GM19452 (cell line): ENCODE results near the gene CCDC107.
"Not testable (repeated sequence)": the region's sequence is repeated elsewhere in the genome, so short reads cannot be mapped to it uniquely, and the experiment has no call there.

Source experiments
- ATAC-seq: cut with Tn5 transposase; IDR thresholded peaks from one replicate; pipeline ENCODE4 v1.9.1; 2021; ENCODE audit not compliant: unreplicated experiment

Gene CCDC107

DNA sequence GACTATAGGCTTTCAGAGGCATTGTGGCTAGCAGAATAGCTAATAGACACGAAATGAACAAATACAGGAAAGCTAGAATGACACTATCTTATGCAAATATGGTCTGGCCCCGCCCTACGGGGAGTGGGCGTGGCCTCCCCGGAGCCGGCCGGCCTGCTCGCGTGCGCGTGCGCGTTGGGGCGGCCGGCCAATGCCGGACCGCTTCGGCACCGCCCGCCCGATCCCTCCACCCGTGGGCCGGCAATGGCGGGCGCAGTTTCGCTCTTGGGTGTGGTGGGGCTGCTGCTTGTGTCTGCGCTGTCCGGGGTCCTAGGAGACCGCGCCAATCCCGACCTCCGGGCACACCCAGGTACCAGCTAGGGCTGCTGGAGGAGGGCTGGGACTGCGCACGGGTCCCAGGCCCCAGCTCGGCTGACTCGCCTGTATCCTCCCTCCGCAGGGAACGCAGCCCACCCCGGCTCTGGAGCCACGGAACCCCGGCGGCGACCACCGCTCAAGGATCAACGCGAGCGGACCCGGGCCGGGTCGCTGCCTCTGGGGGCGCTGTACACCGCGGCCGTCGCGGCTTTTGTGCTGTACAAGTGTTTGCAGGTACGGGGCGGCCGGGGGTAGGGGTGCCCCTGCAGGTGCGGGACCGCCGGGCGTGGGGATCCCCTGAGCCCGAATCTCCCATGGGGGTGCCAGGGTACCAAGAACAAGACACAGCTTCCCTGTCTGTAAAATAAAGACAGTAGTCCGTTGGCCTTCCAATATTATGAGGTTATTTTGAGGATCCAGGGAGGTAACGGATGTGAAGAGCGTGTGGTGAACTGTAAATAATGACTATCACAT, at the start of gene CCDC107:
Gene CCDC107 (plus strand): TSS at position 156 of the 831 bp plus-strand sequence. CDS start 88 bp downstream, at position 244.
- peak; percentile 60 for ATAC-seq

- ATAC-seq = no peak
Measured at GRCh38 chr9:35609001-35609819, 48.9 kb upstream of the CCDC107 start.

GRCh38 chr9:35609820-35610163, 48.3 kb upstream of the CCDC107 start:
- no peak for ATAC-seq

DNA sequence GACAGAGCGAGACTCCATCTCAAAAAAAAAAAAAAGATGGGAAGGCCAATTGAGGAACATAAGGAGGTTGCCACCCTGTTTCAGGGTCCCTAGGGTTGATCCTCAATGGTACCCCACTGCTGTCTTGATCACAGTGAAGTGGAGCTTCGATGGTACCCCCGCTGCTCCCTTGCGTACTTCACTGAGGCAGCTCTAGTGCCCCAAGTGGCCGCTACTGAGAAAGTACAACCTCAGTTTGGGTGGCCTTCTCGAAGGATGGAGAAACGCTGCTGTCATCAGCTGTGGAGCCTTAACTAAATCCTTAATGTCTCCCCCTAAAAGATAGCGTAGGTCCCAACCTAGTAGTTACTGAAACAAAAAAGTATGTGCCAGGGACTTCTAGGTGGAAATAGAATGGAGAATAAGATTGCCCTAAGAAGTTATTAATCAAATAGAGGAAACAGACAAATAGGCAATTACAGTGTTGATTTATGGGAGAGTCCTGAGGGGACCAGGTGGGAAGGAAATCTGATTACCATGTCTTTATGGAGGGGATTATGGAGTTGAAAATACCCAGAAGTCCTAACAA, 46.8 kb upstream of the CCDC107 start:
- ATAC-seq = no peak

- ATAC-seq = not testable (repeated sequence)
Measured at GRCh38 chr9:35612066-35612465, 46.0 kb upstream of the CCDC107 start.

- no peak for ATAC-seq
Measured at GRCh38 chr9:35612843-35613242, 45.2 kb upstream of the CCDC107 start.

DNA sequence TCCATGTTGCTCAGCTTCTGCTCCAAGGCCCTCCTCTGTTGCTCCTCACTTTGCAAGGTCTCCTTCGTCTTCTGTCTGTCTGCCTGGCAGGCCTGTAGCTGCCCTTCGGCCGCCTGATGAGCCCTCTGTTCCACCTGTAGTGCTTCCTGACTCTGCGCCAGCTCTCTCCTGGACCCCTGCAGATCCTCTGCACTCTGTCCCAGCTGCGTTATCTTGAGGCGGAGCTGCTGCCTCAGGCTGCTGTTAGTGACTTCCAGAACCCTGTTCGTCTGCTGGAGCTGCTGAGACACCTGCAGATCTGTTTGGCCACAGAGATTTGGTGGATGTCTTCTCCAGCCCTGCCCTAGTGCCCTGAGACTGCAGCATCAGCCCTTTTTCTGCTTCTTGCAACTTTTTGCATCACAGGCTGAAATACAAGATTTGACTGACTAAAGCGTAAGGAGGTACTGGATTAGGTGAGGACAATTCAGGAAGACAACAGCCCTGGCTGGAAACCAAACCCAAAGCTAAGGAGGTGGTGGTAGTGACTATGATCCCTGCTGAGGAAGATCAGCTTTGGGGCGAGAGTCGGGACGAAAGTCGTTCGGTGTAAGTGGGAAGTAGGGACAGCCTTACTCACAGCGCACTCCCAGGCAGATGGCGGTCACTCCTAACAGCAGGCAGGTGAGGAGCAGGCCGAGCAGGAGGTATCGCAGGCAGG, 42.0 kb upstream of the CCDC107 start:
- no peak for ATAC-seq

DNA sequence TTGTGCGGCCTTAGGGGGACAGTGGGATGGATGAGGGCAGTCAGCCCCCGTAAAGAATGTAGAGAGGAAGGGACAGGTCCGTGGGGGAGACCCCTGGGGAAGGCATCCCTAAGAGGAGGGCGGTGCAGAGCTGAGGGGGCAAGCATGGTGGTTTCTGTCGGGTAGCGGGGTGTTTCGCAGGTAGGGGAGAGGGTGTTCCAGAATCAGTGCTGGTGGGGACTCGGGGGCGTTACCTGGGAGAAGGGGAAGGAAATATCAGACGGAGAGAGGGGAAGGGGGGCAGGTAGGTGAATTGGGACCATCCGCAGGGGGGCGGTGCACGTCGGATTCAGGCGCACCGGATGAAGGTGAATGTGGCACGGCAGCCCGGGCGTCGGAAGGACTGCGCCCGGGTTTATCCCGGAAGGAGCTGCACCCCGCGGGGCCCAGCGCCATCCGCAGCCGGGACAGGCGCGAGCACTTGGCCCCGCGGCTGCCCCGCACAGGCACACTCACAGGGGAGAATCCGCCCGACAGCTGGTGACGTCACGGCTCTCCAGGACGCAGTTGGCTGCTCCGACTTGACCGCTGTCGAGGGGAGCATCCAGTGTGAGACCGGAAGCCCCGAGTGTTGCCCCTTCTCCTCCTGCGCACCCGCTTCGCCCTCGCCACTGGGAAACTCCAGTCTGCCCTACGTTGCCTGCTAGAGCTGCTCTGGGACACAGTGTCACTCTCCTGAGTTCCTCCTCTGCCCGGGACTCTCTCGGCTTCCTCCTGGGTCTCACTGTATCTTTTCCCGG, 41.2 kb upstream of the CCDC107 start:
- ATAC-seq = no peak

DNA sequence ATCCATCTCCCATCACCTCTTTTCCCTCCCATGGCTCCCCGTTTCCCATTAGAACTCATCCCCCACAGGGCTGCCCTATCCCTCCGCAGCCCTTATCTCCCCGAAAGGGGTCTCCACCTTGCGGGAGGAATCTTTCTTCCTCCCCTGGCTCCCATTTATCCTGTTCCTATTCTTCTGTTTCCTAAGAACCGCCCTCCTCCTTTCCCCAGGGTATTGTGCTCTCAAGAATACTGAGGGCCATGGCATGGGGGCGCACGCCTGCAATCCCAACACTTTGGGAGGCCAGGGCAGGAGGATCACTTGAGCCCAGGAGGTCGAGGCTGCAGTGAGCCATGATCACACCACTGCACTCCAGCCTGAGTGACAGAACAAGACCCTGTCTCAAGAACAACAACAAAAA, 40.5 kb upstream of the CCDC107 start:
- no peak for ATAC-seq

- no peak for ATAC-seq
Measured at GRCh38 chr9:35618325-35618727, 39.8 kb upstream of the CCDC107 start, which contains the start of gene CD72. Gene CD72, minus strand, starts transcription at chr9:35618413. Its CDS starts 110 bp downstream, at chr9:35618303.

GRCh38 chr9:35618854-35619799, 39.0 kb upstream of the CCDC107 start:
- ATAC-seq = peak; percentile 55

GRCh38 chr9:35619800-35620158, 38.3 kb upstream of the CCDC107 start:
- peak; percentile 64 for ATAC-seq

GRCh38 chr9:35627575-35627974, 30.5 kb upstream of the CCDC107 start:
- no peak for ATAC-seq

DNA sequence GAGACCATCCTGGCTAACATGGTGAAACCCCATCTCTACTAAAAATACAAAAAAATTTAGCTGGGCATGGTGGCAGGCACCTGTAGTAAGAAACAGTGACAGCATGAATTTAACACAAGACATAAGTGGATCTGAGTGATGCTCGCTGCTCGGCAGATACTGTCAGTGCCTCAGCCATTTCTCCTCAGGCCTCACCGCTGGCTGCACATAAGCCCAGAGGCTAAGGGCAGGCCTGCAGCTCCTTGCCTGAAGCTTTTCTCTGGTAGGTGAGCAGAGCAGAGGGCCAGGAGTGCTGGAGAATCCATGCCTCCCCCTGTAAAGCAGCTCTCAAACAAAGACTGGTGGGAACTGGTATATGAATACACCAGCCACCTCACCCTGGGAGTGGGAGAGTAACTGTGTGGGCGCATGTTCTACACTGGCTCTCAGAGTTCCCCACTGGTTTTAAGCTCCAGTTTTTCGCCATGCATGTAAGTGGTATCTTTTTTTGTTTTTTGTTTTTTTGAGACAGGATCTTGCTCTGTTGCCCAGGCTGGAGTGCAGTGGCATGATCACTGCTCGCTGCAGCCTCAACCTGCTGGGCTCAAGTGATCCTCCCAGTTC, 29.6 kb upstream of the CCDC107 start:
- no peak for ATAC-seq

DNA sequence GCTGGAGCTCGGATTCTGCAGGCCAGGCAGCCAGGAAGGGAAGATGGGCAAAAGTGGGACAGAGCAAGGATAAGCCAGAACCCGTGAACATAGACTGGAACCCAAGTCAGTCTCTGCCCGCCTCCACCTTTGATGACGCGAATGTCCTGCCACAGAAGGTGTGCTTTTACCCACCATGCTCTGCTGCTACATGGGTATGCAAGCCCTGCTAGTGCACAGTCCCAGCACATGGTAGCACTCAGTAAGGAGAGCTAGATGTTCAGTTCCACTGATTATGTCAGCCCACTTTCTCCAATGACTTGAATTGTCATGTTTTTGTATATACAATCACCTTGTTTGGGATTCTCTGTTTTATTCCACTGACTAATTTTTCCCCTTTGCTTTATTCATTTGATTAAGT, 28.5 kb upstream of the CCDC107 start:
- ATAC-seq = no peak

- no peak for ATAC-seq
Measured at GRCh38 chr9:35635730-35636129, 22.4 kb upstream of the CCDC107 start.

DNA sequence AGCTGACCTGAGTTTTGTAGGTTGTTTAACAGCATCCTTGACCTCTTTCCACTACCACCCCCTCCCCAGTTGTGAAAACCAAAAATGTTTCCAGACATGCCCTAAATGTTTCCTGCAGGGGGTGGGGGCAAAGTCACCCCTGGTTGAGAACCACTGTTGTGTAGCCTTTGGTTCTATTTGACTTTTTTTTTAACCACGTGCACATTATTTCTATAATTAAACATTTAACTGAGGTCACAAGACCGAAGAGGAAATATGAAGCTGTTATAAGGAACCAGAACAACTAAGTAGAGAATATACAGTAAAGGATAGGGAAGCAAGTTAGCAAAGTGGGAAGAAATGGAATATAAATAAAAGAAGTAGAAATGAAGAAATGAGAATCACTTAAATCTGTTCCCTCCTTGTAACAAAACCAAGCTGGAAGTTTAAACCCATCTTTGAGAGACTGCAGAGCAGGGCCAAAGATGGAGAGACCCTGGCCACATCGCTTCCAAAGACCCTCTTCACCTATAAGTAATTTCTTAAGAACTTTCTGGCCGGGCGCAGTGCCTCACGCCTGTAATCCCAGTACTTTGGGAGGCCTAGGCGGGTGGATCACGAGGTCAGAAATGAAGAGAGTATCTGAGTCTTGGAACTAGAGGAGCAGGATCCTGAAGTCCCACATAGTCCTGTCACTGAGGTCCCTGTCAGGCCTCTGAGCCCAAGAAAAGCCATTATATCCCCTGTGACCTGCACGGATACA, 21.8 kb upstream of the CCDC107 start:
- ATAC-seq = no peak

DNA sequence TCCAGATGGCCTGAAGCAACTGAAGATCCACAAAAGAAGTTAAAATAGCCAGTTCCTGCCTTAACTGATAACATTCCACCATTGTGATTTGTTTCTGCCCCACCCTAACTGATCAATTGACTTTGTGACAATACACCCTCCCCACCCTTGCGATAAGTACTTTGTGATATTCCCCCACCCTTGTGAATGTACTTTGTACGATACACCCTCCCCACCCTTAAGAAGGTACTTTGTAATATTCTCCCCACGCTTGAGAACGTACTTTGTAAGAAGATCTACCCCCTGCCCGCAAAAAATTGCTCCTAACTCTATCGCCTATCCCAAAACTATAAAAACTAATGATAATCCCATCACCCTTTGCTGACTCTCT, 21.2 kb upstream of the CCDC107 start:
- ATAC-seq = not testable (repeated sequence)
